GM19193 (cell line): Measurements from ENCODE around the gene SLC9A3.

Experiments used
- POLR2A ChIP-seq: IDR thresholded peaks from 4 replicates; pipeline ENCODE4 v1.6.1; 2011; ENCODE audit not compliant: insufficient read depth, insufficient read length; ENCODE audit errors: extremely low read depth

The SLC9A3 gene

DNA sequence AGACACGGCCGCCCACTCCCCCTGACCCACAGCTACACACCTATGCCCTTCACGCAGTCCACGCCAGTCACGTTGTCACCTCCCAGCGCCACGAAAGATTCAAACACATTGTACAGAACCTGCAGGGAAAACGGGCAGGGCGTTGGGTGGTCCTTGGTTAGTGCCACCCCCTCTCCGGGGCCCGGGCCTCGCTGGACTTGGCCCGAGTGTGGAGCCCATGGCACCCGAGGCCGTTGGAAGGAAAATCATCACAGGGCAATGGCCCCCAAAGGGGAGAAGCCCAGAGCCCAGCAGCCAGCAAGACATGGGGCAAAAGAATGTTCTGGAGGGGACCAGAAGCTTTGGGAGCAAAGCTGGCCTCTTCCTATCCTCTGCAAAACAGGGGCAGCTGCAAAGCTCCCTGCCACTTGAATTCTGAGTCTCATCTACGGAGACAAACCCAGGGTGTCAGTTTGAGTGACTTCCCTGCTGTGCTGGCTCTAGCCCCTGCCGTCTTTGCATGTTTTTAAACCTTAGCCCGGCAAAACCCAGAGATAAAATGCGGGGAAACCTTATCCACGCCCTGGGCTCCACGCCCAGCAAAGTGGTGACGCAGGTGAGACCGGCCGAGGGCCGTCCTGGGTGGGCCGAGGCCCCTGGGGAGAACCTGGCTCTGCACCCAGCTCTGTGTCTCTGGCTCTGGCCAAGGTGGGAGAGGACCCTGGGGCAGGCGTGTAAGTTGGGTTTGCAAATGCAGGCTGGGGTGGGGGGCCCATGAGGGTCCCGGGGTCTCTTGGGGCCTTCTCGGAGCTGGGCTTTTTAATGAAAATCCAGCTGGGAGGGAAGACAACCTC lies 38.9 kb downstream of the SLC9A3 start:
- TF ChIP-seq POLR2A = no peak

DNA sequence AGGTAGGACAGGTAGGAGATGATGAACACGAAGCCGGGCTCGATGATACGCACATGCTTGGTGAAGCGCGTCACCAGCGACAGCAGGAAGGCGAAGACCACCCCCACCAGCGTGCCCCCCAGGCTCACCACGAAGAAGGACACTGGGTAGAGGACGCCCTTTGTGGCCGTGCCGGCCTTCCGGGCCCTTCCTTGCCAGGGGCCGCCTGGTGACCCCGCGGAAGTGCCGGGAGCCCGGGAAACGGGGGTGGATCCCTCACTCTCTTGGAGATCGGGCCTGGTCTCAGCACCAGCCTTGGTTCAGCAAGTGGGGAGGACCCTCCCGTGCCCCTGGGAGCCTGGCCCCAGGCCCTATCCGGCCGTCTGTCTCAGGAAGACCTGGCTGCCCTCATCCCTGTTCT lies 39.7 kb downstream of the SLC9A3 start:
- no peak for TF ChIP-seq POLR2A

GRCh38 chr5:483434-484140 lies 40.7 kb downstream of the SLC9A3 start:
- no peak for TF ChIP-seq POLR2A

DNA sequence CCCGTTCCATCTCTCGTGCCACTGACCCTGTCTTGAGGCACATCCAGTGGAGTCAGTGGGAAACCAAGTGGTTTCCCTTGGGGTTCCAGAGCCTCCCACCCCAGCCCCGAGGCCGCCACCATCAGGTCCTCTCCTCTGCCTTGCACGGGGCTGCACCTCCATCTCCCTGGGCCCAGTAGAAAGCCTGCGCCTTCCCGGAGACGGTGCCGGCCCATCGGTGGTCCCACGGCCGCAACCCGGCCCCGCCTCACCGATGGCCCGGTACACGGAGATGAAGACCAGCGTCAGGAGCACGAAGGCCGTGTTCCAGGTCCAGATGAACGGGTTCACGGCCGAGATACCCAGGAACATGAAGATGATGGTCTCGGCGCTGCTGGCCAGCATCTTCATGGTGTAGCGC lies 41.2 kb downstream of the SLC9A3 start:
- no peak for TF ChIP-seq POLR2A

DNA sequence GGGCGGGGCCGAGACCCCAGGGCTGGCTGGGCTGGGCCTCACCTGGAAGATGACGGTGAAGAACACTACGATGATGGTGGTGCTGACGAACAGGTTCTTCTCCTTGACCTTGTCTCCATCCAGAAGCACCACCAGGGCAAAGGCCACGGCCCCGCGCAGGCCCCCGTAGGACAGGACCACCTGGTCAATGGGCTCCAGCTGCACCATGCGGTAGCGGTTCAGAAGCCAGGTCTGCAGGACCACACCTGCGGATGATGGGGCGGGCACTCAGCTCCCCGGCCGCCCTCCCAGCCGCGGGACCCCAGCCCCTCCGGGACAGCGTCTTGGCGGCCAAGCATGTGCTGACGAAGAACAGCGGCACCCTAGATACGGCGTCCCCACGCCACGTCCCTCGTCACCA lies 41.7 kb downstream of the SLC9A3 start:
- TF ChIP-seq POLR2A = no peak

DNA sequence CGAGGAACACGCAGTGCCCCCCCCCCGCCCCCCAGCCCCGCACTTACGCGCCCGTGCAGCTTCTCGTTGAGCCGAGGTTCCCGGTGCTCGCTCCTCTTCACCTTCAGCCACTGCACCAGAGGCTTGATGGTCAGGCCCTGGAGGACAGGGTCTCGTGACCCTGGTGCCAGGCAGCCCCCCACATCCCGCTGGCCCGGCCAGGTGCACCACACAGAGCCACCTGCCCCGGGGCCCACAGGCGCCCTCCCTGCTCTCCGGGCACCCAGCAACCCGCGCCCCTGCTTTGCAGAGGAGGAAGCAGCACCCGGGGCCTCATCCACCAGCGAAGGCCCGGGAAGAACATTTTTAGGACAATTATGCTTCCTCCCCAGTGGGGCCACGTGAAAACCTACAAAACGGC lies 42.2 kb downstream of the SLC9A3 start:
- TF ChIP-seq POLR2A = no peak

- TF ChIP-seq POLR2A = no peak
Observed at GRCh38 chr5:481347-481746, 42.9 kb downstream of the SLC9A3 start.

DNA sequence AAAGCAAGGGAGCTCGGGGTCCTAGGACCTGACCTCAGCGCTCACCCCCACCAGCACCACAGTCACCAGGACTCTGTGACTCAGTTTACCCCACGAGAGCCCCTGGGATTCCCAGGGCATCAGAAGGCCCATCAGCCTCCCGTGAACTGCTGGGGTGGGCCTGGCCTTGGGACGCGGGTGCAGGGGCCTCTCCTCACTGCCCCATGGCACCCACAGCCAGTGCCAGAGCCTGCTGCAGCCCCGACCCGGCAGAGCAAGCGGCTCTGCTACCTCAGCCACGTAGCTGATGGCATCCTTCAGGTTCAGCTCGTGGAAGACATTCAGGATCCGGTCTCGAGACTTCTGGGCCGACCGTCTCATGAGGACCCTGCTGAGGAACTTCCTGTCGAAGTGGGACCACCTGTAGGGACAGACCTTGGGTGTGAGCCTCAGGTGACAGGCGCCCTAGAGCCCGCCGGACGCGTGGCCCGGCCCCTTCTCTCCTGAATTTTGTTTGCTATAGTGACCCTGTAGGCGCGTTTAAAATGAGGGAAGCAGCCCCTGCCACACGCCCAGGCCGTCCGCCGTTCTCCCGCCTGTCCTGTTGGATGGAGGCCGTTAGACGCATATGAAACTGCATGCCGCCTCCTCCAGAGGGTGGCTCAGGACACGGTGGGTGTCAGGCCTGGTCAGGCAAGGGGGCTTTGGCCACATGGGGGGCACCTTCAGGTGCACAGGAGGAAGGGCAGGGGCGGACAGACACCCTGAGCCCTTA lies 44.5 kb downstream of the SLC9A3 start:
- no peak for TF ChIP-seq POLR2A

DNA sequence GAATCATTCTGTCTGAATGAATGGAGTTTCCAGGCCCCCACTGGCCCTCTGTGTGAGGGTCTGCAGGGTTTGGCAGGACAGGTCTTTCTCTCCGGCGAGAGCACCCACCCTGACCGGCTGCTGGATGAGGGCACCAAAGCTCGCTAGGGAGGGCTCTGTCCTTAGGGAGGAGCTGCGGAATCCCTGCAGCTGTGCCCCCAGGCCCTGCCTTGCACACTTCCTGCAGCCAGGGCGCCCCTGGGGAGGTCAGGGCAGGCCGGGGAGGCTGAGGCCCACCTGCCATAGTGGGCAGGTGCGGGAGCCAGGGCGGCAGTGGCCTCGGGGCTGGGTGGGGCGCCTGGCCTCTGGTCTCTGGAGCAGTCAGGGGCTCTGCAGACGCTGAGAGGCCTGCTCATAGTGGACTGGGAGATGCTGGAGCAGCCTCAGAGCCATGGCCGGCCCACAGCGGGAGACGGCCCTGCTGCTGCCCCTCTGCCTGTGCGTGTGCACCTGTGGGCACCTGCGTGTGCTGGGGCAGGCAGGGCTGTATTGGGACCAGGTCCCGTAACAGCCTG lies 45.2 kb downstream of the SLC9A3 start:
- no peak for TF ChIP-seq POLR2A

DNA sequence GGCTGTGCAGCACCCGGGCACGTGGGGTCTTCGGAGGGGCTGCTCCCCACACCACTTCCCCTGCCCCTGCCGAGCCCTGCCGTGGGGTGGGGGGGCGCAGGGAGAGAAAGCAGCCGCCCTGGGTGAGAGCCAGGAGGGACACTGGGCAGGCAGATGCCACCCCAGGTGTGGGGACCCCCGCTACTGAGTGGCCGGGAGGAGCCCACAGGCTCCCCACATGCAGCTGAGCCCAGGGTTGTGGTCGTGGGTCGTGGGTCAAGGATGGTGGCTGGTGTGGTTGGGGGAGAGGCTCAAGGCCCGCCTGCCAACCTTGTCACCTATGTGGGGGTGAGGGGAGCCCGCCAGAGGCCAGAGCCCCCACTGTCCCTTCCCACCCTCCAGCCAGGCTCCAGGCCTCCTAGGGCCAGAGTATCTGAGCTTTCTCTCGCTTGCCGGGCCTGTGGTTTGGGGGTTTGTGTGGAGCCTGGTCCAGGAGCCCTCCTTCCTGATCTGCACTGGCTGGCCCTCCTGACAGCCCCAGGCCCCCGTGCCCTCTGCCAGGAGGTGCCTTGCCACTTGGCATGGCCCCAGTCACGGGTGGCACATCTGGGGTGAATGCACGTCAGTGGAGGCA lies 45.8 kb downstream of the SLC9A3 start:
- no peak for TF ChIP-seq POLR2A

- no peak for TF ChIP-seq POLR2A
Observed at GRCh38 chr5:477871-478270, 46.4 kb downstream of the SLC9A3 start.

DNA sequence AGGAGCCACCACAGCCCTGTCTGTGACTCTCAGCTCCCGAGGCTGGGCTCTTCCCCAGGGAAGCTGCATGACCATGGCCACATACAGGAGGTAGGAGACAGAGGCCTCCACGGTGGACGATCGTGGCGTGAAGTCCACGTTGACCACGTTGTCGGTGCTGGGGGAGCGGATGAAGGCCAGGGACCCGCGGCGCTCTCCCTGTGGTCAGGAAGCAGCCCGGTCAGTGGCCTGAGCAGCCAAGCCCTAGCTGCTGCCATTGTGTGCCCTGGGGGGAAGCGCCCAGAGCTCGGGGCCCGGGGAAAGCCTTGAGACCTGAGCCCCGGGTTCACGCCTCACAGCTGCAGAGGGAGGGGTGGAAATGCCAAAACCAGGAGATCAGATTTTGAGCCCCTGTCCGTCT lies 47.0 kb downstream of the SLC9A3 start:
- TF ChIP-seq POLR2A = no peak

- TF ChIP-seq POLR2A = no peak
Observed at GRCh38 chr5:476814-477175, 47.5 kb downstream of the SLC9A3 start.

DNA sequence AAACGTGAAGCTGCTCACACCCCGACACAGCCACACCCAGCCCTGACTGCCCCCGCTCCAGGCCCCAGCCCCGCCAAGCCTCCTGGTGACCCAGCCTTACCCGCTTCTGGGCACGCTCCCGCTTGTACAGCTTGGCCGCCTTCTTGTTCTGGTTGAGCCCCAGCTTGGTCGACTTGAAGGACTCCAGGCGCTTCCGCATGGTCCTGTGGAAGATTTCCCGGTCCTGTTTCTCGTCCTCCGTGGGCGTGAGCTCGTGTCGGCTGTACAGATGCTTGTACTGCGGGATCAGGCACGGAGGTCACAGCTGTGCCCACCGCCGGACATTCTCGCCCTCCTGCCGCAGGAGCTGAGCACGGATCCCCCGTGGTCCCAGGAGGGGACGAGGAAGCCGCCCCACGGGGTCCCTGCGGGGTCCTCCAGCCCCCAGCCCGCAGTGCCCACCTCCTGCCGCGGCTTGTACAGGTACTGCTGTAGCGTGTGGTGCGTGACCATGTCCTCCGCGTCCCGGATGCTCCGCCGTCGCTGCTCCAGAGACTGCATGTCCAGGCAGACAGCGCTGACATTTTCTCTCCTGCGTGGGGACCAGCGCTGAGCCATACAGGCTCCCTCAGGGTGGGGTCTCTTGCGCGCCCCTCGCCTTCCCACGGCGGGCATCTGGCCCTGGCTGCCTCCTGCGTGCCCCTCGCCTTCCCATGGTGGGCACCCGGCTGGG lies 48.0 kb downstream of the SLC9A3 start:
- TF ChIP-seq POLR2A = no peak
